Measurements from ENCODE around the gene IGDCC3.

The IGDCC3 gene

GRCh38 chr15:65343374-65343981, 34.3 kb downstream of the IGDCC3 start:
- DNase-seq (ENCODE audit: low spot score): no peak

- no peak for DNase-seq (ENCODE audit: low spot score)
These were observed 35.3 kb downstream of the IGDCC3 start for GRCh38 chr15:65342493-65342892.

DNA sequence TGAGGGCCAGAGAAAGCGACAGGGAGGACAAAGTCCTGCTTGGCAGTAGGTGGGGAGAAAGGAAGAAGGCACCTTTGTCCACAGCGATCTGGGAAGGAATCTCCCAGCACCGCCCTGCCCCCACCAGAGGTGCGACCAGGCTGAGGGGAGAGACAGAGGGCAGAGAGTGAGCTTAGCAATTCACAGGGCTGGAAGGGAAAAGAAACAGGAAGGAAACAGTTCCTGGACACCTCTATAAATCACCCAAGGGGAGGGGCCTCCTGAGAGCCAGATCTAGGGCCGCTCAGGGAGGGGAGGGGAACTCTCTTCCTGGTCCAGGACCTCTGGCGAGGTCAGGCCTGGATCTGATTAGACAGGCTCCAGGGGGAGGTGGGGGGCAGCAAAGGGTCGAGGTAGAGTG, 37.9 kb downstream of the IGDCC3 start:
- DNase-seq (ENCODE audit: low spot score): no peak

DNA sequence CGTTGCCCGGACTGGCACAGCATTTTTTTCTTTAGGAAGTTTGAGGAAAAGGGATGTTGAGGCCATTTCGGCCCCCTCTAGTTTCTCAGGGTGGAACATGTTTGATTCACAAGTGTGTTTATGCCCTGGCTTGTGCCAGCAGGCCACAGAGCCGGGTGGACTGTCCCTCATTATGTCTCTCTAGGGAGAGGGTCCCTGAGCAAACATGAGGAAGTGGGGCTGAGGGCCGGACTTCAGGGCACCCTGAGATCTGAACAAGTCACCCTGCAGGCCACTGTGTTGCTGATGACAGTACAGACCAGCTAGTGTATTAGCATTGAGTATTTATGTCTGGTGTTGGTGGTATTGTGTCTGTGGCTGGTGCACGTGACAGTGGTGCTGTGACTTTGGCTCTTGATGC, 38.4 kb downstream of the IGDCC3 start:
- no peak for DNase-seq (ENCODE audit: low spot score)

DNA sequence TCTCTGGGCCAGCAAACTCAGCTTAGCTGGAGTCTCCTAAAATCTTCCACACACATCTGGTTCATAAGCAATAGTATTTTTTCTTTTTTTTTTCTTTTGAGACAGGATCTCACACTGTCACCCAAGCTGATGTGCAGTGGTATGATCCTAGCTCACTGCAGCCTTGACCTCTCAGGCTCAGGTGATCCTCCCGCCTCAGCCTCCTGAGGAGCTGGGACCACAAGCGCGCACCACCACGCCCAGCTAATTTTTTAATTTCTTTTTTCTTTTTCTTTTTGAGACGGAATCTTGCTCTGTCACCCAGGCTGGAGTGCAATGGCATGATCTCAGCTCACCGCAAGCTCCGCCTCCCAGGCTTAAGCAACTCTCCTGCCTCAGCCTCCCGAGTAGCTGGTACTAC, 39.0 kb downstream of the IGDCC3 start:
- DNase-seq (ENCODE audit: low spot score): no peak

DNA sequence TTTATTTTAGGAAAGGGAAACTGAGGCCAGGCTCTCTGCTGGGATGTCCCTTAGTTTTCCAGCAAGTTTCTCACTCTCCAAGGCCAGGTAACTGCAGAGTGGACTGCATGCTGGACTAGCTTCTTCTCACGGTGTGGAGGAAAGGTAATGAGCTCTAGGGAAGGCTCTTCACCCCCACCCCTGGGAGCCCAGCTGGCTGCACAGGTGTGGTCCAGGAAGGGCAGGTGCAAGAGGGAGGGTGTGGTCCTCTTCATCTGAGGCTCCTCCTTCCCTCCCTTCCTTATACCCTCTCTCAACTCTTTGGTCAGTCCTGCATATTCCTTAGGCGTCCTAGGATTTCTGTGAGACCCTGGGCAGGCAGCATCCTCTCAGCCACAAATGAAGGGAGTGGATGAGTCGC, 39.4 kb downstream of the IGDCC3 start:
- DNase-seq (ENCODE audit: low spot score): no peak

DNA sequence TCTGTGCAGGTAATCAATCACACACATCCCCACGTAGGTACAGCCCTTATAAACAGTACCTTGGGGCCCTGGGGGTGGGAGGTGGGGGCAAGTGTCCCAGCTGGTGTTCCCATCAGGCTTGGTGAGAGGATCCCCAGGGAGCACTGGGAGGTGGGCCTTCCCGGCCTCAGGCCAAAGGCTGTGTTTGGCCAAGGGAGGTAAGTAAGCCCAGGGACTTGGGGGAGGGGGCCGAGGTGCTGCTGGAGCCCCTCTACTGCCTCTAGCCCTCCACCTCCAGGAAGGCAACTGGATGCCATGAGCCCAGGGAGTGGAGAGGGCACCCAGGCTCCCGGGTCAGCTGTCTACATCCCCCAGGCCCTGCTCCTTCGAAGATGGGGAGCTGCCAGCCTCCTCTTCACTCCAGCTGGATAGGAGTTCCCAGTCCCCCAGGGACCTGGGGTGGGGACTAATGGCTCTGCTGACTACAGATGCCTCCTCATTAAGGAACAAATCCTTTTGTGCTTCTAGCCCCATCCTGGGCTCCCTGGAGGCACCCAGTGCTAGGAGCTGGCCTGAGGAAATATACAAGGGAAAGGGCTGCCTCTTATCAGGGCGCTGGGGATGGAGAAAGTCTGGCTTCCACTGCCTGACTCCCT, 40.2 kb downstream of the IGDCC3 start:
- no peak for DNase-seq (ENCODE audit: low spot score)

GRCh38 chr15:65336493-65337435, 41.0 kb downstream of the IGDCC3 start:
- no peak for DNase-seq (ENCODE audit: low spot score)

- no peak for DNase-seq (ENCODE audit: low spot score)
These were observed 42.3 kb downstream of the IGDCC3 start for GRCh38 chr15:65335278-65336055.

GRCh38 chr15:65334586-65335231, 43.1 kb downstream of the IGDCC3 start:
- DNase-seq (ENCODE audit: low spot score): no peak

- no peak for DNase-seq (ENCODE audit: low spot score)
These were observed 43.9 kb downstream of the IGDCC3 start for GRCh38 chr15:65333856-65334255.

DNA sequence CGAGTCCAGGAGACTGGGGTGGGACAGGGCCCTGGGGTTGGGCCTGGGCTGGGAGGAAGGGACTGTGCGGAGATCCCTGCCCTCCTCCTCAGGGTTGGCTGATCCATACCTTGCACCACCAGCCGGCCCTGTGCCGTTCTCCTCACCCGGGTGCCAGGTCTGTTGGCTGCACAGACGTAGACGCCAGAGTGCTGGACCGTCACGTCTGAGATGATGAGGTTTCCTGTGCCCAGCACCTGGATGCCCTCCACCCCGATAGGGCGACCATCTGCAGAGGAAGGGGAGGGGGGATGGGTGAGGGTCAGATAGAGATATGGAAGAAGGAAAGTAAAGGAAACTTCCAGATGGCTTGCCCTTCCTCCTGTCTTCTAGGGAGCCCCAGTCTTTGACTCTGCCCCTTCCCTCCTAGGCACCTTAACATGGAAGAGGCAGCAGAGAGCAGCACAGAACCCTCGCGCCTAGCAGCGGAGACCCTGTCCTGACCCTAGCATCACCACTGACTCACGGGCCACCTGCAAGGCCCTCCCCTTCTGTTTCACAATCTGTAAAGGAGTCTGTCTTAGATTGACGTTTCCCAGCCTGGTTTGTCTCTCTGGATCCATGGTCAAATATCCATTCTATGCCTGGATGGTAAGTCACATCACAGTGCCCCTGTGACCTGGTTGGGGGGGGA, 44.5 kb downstream of the IGDCC3 start:
- no peak for DNase-seq (ENCODE audit: low spot score)

- no peak for DNase-seq (ENCODE audit: low spot score)
These were observed 45.2 kb downstream of the IGDCC3 start for GRCh38 chr15:65332391-65333147.

- DNase-seq (ENCODE audit: low spot score): no peak
These were observed 46.0 kb downstream of the IGDCC3 start for GRCh38 chr15:65331811-65332210.

- no peak for DNase-seq (ENCODE audit: low spot score)
These were observed 46.7 kb downstream of the IGDCC3 start for GRCh38 chr15:65330934-65331645.

GRCh38 chr15:65329984-65330735, 47.6 kb downstream of the IGDCC3 start:
- no peak for DNase-seq (ENCODE audit: low spot score)

DNA sequence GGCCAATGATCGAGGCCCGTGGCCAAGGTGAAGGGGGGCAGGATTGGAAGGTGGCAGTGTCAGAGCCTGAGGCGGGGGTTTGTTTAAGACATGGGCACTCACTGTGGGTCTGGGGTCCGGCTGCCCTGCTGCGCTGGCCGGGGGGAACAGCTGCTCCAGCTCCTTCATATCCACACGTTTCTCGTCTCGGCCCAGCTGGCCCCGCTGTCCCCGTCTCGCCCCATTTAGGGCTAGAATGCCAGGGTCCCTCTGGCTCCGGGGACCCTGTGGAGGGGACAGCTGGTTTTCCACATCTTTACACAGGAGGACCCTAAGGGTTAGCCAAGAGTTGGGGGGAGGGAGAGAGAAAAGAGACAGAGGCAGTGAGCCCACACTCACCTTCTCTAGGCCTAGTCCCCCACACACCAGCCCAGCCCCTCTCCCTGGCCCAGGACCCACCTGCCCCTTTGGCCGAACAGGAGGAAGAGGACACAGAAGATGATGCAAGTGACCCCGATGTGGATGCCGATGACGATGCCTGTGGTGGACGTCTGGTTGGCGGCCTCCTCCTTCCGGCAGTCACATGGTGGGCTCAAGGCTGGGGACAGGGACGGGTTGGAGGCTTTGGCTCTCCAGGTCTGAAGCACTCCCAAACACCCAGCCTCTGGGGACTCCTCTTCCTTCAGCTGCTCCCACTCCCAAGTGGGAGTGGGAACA, 48.4 kb downstream of the IGDCC3 start:
- no peak for DNase-seq (ENCODE audit: low spot score)

All from CD4-positive, alpha-beta T cell treated with Interleukin-6 at 100 ng/mL for 8 hours (primary cell).